CD4-positive, alpha-beta T cell (primary cell): ENCODE results near the gene SGCE. TPM values are rescaled to one million over a fixed set of nuclear protein-coding genes. Genes with fewer than 3 reads are reported as not detected.

Source experiments
- ATAC-seq: fragments of 200-7000 bp; cut with Tn5 transposase; one replicate; pipeline ENCODE4 v1.10.0; 2022; ENCODE audit warnings: mild to moderate bottlenecking; ENCODE audit not compliant: poor library complexity
- CTCF ChIA-PET: fragments of 350-600 bp; sonication (Branson Sonifier 250); formaldehyde crosslinking; loops from one replicate; lab custom pipeline; 2021; ENCODE audit warnings: antibody characterized with exemption, inconsistent platforms; lab: Charles Lee
- POLR2A ChIA-PET: fragments of 350-600 bp; sonication (Branson Sonifier 250); formaldehyde crosslinking; loops from one replicate; lab custom pipeline; 2021; ENCODE audit warnings: antibody characterized with exemption, inconsistent platforms; lab: Charles Lee
- DNase-seq, 14 experiments: peaks; one replicate each; pipeline ENCODE4 v3.0.0-alpha.2; 2013 to 2020; ENCODE audit warnings: mixed read lengths in 2 of 14
- H3K27ac ChIP-seq, 2 donors: one replicate each; pipeline versions ENCODE4 v1.5.1 to v1.7.0; 2013; ENCODE audit warnings: low read length in 2 of 2, low read depth in 1 of 2, mild to moderate bottlenecking in 1 of 2
- H3K27me3 ChIP-seq, 2 experiments: 1 replicate in 1 of 2; 2 replicates in 1 of 2; pipeline versions ENCODE4 v1.6.1 to v1.7.0; 2013; ENCODE audit warnings: low read length in 2 of 2, control low read depth in 1 of 2, mild to moderate bottlenecking in 1 of 2, moderate library complexity in 1 of 2; ENCODE audit not compliant: insufficient read depth in 2 of 2, control insufficient read depth in 1 of 2
- H3K36me3 ChIP-seq: one replicate; pipeline ENCODE4 v1.6.1; 2013; ENCODE audit warnings: low read length, control low read depth; ENCODE audit not compliant: insufficient read depth
- H3K4me1 ChIP-seq: one replicate; pipeline ENCODE4 v1.6.1; 2013; ENCODE audit warnings: low read length, control low read depth; ENCODE audit not compliant: insufficient read depth
- H3K4me3 ChIP-seq: one replicate; pipeline ENCODE4 v1.5.1; 2013; ENCODE audit warnings: mild to moderate bottlenecking, low read length, moderate library complexity
- H3K9me3 ChIP-seq, 2 experiments: 1 replicate in 1 of 2; 2 replicates in 1 of 2; pipeline versions ENCODE4 v1.6.1 to v1.7.0; 2013; ENCODE audit warnings: low read length in 2 of 2, mild to moderate bottlenecking in 2 of 2, control low read depth in 1 of 2, moderate library complexity in 1 of 2; ENCODE audit not compliant: control insufficient read depth in 1 of 2, insufficient read depth in 1 of 2
- H3K27ac Mint-ChIP-seq: one replicate; pipeline ENCODE4 v1.8.0; 2020; ENCODE audit warnings: mixed read lengths
- H3K27me3 Mint-ChIP-seq: one replicate; pipeline ENCODE4 v1.8.0; 2021; ENCODE audit warnings: mixed read lengths
- H3K36me3 Mint-ChIP-seq: one replicate; pipeline ENCODE4 v1.8.0; 2021; ENCODE audit warnings: low read depth, mixed read lengths
- H3K4me1 Mint-ChIP-seq: one replicate; pipeline ENCODE4 v1.8.0; 2021; ENCODE audit warnings: low read depth, mixed read lengths
- H3K4me3 Mint-ChIP-seq: one replicate; pipeline ENCODE4 v1.8.0; 2020; ENCODE audit warnings: mild to moderate bottlenecking, mixed read lengths
- H3K9me3 Mint-ChIP-seq: one replicate; pipeline ENCODE4 v1.8.0; 2020; ENCODE audit warnings: mixed read lengths
- intact Hi-C, 2 experiments: fragments of 100-400 bp; cut with DNase I in 1 of 2; cut with micrococcal nuclease in 1 of 2; formaldehyde crosslinking; loops; one replicate each; pipeline versions ENCODE4 v1.15.1 to v1.9.0; 2023 to 2025; cut with DNase I, micrococcal nuclease
- total RNA-seq, 174 experiments: library from RNA in 2 of 174; stranded (reverse) in 2 of 174; gene quantifications; one replicate each; pipeline ENCODE4 v1.2.3 and lab custom pipeline; 2021 to 2026
- TF ChIP-seq, protein P1 (sequence below): fragments of 200-600 bp; IDR thresholded peaks from one replicate; pipeline ENCODE4 v1.8.0; 2022; ENCODE audit warnings: antibody characterized with exemption, mild to moderate bottlenecking

SGCE gene
- total RNA-seq, 2 experiments from 2014 or later, result 0.31 TPM; not detected in 1

- peaks cover 15 to 35% of the 10 kb centered on the region in 2 experiments for H3K27me3 ChIP-seq
- Mint-ChIP-seq H3K4me3 (peak overlapping the region; percentile 86), H3K27me3 (peaks cover 40% of the 10 kb centered on the region), H3K27ac (peak overlapping the region; percentile 63), H3K4me1 (peaks cover 21% of the 10 kb centered on the region), H3K36me3 (no peaks in the 10 kb centered on the region), H3K9me3 (no peaks in the 10 kb centered on the region)
- no peaks in the 10 kb centered on the region for H3K36me3 ChIP-seq
- peaks cover 29% of the 10 kb centered on the region for H3K4me1 ChIP-seq
- ChIA-PET POLR2A (interaction anchor here (0.8 to 1.7 kb wide), 4 partner anchors 147 to 1425 kb away, joined by 3 to 6 read pairs (median 4); partner anchors contain the start of genes CASD1, PON2 and VPS50), CTCF (interaction anchor here (1.3 kb wide), 1 partner anchor 208 kb away, joined by 3 read pairs; no protein-coding TSS in a partner anchor)
- H3K9me3 ChIP-seq, result peaks cover 0 to 29% of the 10 kb centered on the region in 2 experiments
- peak in 10 of 14 experiments; percentile 2 to 66 (median 23) for DNase-seq
- peak overlapping the region; percentile 63 for H3K4me3 ChIP-seq
- TF ChIP-seq, protein P1, sequence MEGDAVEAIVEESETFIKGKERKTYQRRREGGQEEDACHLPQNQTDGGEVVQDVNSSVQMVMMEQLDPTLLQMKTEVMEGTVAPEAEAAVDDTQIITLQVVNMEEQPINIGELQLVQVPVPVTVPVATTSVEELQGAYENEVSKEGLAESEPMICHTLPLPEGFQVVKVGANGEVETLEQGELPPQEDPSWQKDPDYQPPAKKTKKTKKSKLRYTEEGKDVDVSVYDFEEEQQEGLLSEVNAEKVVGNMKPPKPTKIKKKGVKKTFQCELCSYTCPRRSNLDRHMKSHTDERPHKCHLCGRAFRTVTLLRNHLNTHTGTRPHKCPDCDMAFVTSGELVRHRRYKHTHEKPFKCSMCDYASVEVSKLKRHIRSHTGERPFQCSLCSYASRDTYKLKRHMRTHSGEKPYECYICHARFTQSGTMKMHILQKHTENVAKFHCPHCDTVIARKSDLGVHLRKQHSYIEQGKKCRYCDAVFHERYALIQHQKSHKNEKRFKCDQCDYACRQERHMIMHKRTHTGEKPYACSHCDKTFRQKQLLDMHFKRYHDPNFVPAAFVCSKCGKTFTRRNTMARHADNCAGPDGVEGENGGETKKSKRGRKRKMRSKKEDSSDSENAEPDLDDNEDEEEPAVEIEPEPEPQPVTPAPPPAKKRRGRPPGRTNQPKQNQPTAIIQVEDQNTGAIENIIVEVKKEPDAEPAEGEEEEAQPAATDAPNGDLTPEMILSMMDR, result no peak
- no peak overlapping the region for H3K27ac ChIP-seq
- no peak for ATAC-seq
- intact Hi-C loops, result loop anchor here (5.0 to 10.0 kb wide), 4 partner anchors 142 to 1425 kb away; partner anchors contain the start of genes BET1 (in 1 of the 2), CASD1 (in 1 of the 2) and VPS50 (in 1 of the 2)
These were observed 1.2 kb upstream of the SGCE start for GRCh38 chr7:94656925-94657731.

DNA sequence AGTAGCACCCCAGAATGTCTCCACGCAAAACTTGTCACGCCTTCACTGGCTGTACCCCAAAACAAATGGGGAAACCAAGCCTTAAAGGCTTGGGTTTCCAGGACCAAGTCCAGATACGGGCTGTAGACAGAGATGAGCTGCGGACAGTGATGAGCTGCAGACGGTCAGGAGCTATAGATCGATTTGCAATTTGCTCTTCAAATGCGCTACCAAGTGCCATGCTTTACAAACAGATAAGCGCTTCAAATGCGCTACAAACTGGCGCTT lies 658 bp upstream of the SGCE start:
- no peak overlapping the region for H3K27ac ChIP-seq
- peaks cover 0 to 29% of the 10 kb centered on the region in 2 experiments for H3K9me3 ChIP-seq
- intact Hi-C loops, result loop anchor here (5.0 to 10.0 kb wide), 4 partner anchors 142 to 1424 kb away; partner anchors contain the start of genes BET1 (in 1 of the 2), CASD1 (in 1 of the 2) and VPS50 (in 1 of the 2)
- H3K4me1 ChIP-seq, result peaks cover 29% of the 10 kb centered on the region
- no peak for DNase-seq
- no peaks in the 10 kb centered on the region for H3K36me3 ChIP-seq
- H3K4me3 ChIP-seq, result peak overlapping the region; percentile 63
- Mint-ChIP-seq H3K9me3 (no peaks in the 10 kb centered on the region), H3K4me1 (peaks cover 21% of the 10 kb centered on the region), H3K4me3 (peak overlapping the region; percentile 86), H3K27ac (peak overlapping the region; percentile 63), H3K27me3 (peaks cover 45% of the 10 kb centered on the region), H3K36me3 (no peaks in the 10 kb centered on the region)
- ChIA-PET POLR2A (interaction anchor here (0.9 to 1.1 kb wide), 2 partner anchors 9 to 207 kb away, joined by 3 read pairs; no protein-coding TSS in a partner anchor), CTCF (interaction anchor here (1.3 kb wide), 1 partner anchor 207 kb away, joined by 3 read pairs; no protein-coding TSS in a partner anchor)
- no peak for ATAC-seq
- peaks cover 18 to 39% of the 10 kb centered on the region in 2 experiments for H3K27me3 ChIP-seq
- TF ChIP-seq, protein P1, result no peak

GRCh38 chr7:94655126-94655847 lies 646 bp downstream of the SGCE start:
- Histone ChIP-seq H3K36me3 (no peaks in the 10 kb centered on the region), H3K4me3 (peak overlapping the region; percentile 28), H3K27me3 (peaks cover 18 to 50% of the 10 kb centered on the region in 2 experiments), H3K9me3 (peaks cover 0 to 29% of the 10 kb centered on the region in 2 experiments), H3K27ac (no peak overlapping the region), H3K4me1 (peaks cover 29% of the 10 kb centered on the region)
- DNase-seq, result peak in 3 of 14 experiments; percentile 7 to 16 (median 15)
- H3K4me3 Mint-ChIP-seq, result peak overlapping the region; percentile 84
- CTCF ChIA-PET, result no interaction called here
- no peak for ATAC-seq
- H3K27ac Mint-ChIP-seq, result no peak overlapping the region
- H3K27me3 Mint-ChIP-seq, result peaks cover 58% of the 10 kb centered on the region
- intact Hi-C loops, result loop anchor here (5.0 to 10.0 kb wide), 4 partner anchors 140 to 1423 kb away; partner anchors contain the start of genes BET1 (in 1 of the 2), CASD1 (in 1 of the 2) and VPS50 (in 1 of the 2)
- H3K36me3 Mint-ChIP-seq, result no peaks in the 10 kb centered on the region
- peaks cover 21% of the 10 kb centered on the region for H3K4me1 Mint-ChIP-seq
- H3K9me3 Mint-ChIP-seq, result no peaks in the 10 kb centered on the region
- TF ChIP-seq, protein P1, result no peak
- POLR2A ChIA-PET, result interaction anchor here (1.1 kb wide), 1 partner anchor 8 kb away, joined by 3 read pairs; no protein-coding TSS in a partner anchor
